GM06990 (cell line): Measurements from ENCODE around the gene RGS21.
A peak's percentile ranks its signal among the peaks of the same experiment; 100 is the strongest.

Experiments used
- DNase-seq: peaks from one replicate; pipeline ENCODE4 v3.0.0-alpha.2; 2011; ENCODE audit not compliant: insufficient read length; ENCODE audit errors: extremely low read depth
- H3K27me3 ChIP-seq: replicated peaks from 2 replicates; pipeline ENCODE4 v1.6.0; 2011; ENCODE audit warnings: low read length; ENCODE audit not compliant: control insufficient read depth, insufficient read depth
- H3K36me3 ChIP-seq: 2 replicates; pipeline ENCODE4 v1.5.1; 2011; ENCODE audit warnings: low read length; ENCODE audit not compliant: control insufficient read depth, insufficient read depth
- H3K4me3 ChIP-seq: replicated peaks from 2 replicates; pipeline ENCODE4 v1.5.1; 2011; ENCODE audit warnings: low read depth, mild to moderate bottlenecking, control low read depth, low read length
- TF ChIP-seq, protein P1 (sequence below): IDR thresholded peaks from 2 replicates; pipeline ENCODE4 v1.5.1; 2011; ENCODE audit warnings: low read length, control low read depth, mild to moderate bottlenecking, inconsistent platforms; ENCODE audit not compliant: insufficient read depth, poor library complexity, severe bottlenecking

The RGS21 gene

DNA sequence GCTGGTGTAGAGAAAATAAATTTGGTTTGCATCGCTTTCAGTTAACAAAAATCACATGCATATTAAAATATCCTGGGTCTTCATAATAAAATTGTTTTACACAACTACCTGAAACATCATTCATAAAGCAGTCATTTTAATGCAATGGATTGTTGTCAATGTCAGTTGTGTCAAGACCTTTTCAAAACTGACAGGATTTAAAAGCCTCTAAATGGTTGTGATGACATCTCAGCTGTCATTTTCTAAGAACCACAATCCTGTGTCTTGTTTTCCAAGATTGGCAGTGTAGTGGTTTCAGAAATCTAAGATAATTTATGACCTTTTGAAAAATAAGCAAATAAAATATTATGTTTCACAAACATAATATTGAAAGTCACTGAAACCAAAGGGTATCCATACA lies 42.0 kb downstream of the RGS21 start:
- Histone ChIP-seq H3K4me3 (no peak overlapping the region), H3K27me3 (no peaks in the 10 kb centered on the region), H3K36me3 (no peaks in the 10 kb centered on the region)
- DNase-seq: no peak
- TF ChIP-seq, protein P1, sequence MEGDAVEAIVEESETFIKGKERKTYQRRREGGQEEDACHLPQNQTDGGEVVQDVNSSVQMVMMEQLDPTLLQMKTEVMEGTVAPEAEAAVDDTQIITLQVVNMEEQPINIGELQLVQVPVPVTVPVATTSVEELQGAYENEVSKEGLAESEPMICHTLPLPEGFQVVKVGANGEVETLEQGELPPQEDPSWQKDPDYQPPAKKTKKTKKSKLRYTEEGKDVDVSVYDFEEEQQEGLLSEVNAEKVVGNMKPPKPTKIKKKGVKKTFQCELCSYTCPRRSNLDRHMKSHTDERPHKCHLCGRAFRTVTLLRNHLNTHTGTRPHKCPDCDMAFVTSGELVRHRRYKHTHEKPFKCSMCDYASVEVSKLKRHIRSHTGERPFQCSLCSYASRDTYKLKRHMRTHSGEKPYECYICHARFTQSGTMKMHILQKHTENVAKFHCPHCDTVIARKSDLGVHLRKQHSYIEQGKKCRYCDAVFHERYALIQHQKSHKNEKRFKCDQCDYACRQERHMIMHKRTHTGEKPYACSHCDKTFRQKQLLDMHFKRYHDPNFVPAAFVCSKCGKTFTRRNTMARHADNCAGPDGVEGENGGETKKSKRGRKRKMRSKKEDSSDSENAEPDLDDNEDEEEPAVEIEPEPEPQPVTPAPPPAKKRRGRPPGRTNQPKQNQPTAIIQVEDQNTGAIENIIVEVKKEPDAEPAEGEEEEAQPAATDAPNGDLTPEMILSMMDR: no peak

DNA sequence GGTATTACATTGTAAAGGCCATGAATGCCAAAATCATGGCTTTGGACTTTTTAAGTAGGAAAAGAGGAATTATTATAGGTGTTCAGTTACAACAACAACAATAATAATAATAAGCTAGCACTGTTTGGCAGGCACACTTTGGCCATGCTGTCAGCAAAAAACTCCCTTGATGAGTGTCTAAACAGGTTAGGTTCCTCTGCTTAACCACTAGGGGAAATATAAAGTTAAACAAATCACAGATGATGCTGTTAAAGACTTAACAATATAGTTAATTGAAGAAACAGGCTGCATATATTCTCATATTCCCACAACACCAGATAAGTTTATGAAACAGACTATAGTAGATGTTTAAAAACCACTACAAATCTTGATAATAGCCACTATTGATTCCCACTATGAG lies 46.4 kb downstream of the RGS21 start:
- H3K27me3 ChIP-seq: no peaks in the 10 kb centered on the region
- TF ChIP-seq, protein P1: peak; percentile 14
- no peak overlapping the region for H3K4me3 ChIP-seq
- DNase-seq: no peak
- H3K36me3 ChIP-seq: no peaks in the 10 kb centered on the region

- no peaks in the 10 kb centered on the region for H3K27me3 ChIP-seq
- DNase-seq: no peak
- no peaks in the 10 kb centered on the region for H3K36me3 ChIP-seq
- TF ChIP-seq, protein P1: no peak
- no peak overlapping the region for H3K4me3 ChIP-seq
Measured at GRCh38 chr1:192367436-192367835, 50.6 kb downstream of the RGS21 start.

GRCh38 chr1:192375306-192375705 lies 58.5 kb downstream of the RGS21 start:
- TF ChIP-seq, protein P1: no peak
- H3K27me3 ChIP-seq: no peaks in the 10 kb centered on the region
- no peaks in the 10 kb centered on the region for H3K36me3 ChIP-seq
- DNase-seq: no peak
- no peak overlapping the region for H3K4me3 ChIP-seq

- no peak for DNase-seq
- Histone ChIP-seq H3K36me3 (no peaks in the 10 kb centered on the region), H3K27me3 (no peaks in the 10 kb centered on the region), H3K4me3 (no peak overlapping the region)
- TF ChIP-seq, protein P1: no peak
Measured at GRCh38 chr1:192376374-192376773, 59.6 kb downstream of the RGS21 start.

DNA sequence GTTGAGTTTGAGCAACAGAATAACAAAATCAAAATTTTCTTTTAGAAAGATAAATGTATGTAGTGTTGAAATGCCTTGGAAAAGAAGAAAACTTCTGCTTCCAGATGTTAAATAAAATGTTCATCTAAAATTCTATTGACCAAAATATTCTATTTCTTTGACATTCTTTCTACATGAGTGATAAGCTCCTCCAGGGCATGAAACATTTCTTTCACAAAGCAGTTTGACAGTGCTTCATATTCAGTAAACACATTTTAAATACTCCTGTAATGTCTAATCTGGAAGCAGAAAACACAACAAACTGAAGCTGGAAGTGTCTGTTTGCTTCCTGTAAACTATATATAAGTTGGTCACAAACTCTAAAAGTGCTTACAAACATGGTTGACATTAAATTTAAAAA lies 61.5 kb downstream of the RGS21 start:
- TF ChIP-seq, protein P1: no peak
- DNase-seq: no peak

More for the DNA sequence above, 61.5 kb downstream of the RGS21 start:
- Histone ChIP-seq H3K4me3 (no peak overlapping the region), H3K27me3 (no peaks in the 10 kb centered on the region), H3K36me3 (no peaks in the 10 kb centered on the region)
